Measurements from ENCODE around the gene ATG9A. TPM values are rescaled to one million over a fixed set of nuclear protein-coding genes. Genes with fewer than 3 reads are reported as not detected.

Gene ATG9A
- total RNA-seq, 1 experiment from 2014 or later: 52.1 TPM

DNA sequence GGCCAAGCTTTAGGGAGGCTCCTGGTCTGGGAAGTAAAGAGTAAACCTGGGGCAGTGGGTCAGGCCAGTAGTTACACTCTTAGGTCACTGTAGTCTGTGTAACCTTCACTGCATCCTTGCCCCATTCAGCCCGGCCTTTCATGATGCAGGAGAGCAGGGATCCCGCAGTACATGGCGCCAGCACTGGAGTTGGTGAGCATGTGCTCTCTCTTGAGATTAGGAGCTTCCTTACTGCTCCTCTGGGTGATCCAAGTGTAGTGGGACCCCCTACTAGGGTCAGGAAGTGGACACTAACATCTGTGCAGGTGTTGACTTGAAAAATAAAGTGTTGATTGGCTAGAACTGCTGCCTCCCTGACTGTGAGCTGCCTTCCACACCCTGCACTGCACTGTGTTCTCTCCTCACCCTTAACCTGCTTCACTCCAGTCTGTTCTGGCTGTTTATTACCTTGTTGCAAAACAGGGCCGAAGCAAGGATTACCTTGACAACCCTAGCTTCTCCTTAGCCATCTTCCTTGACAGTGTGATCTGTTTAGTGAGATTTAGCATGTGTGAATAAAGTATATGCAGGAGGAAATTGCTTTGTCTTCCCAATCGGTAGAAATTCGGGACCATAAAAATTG is 46.2 kb downstream of the ATG9A start:
- ChIA-PET CTCF (interaction anchor here (1.1 to 3.0 kb wide), 5 partner anchors 9 to 112 kb away, joined by 3 to 14 read pairs (median 6); no protein-coding TSS in a partner anchor), POLR2A (interaction anchor here (0.6 to 1.6 kb wide), 3 partner anchors 12 to 62 kb away, joined by 3 to 5 read pairs (median 3); partner anchors contain the start of genes ANKZF1, GLB1L and STK16)
- no peak for DNase-seq (ENCODE audit: unreplicated experiment)
- no peak for TF ChIP-seq CTCF (IDR thresholded peaks at IDR 0.05; ENCODE audit: unreplicated experiment)
- no peak overlapping the region for H3K27ac Mint-ChIP-seq (ENCODE audit: low read depth, unreplicated experiment)
- intact Hi-C loops (cut with micrococcal nuclease): no loop called here
- no peak overlapping the region for H3K4me3 Mint-ChIP-seq (ENCODE audit: unreplicated experiment)
- H3K9me3 Mint-ChIP-seq (ENCODE audit: unreplicated experiment): no peaks in the 10 kb centered on the region
- no peaks in the 10 kb centered on the region for H3K27me3 Mint-ChIP-seq (ENCODE audit: insufficient read depth, unreplicated experiment)
- no peaks in the 10 kb centered on the region for H3K4me1 Mint-ChIP-seq (ENCODE audit: insufficient read depth, unreplicated experiment)
- no TSS peak for BruUV-seq (replicated peaks)
- H3K36me3 Mint-ChIP-seq (ENCODE audit: insufficient read depth, unreplicated experiment): peaks cover 43% of the 10 kb centered on the region

DNA sequence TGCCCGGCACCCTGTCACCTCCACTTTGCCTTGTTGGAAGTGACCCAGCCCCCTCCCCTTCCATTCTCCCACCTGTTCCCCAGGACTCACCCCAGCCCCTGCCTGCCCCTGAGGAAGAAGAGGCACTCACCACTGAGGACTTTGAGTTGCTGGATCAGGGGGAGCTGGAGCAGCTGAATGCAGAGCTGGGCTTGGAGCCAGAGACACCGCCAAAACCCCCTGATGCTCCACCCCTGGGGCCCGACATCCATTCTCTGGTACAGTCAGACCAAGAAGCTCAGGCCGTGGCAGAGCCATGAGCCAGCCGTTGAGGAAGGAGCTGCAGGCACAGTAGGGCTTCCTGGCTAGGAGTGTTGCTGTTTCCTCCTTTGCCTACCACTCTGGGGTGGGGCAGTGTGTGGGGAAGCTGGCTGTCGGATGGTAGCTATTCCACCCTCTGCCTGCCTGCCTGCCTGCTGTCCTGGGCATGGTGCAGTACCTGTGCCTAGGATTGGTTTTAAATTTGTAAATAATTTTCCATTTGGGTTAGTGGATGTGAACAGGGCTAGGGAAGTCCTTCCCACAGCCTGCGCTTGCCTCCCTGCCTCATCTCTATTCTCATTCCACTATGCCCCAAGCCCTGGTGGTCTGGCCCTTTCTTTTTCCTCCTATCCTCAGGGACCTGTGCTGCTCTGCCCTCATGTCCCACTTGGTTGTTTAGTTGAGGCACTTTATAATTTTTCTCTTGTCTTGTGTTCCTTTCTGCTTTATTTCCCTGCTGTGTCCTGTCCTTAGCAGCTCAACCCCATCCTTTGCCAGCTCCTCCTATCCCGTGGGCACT is 46.9 kb downstream of the ATG9A start:
- CTCF ChIA-PET: interaction anchor here (1.1 to 3.0 kb wide), 6 partner anchors 10 to 112 kb away, joined by 3 to 14 read pairs (median 6); no protein-coding TSS in a partner anchor
- TF ChIP-seq CTCF (IDR thresholded peaks at IDR 0.05; ENCODE audit: unreplicated experiment): no peak
- Mint-ChIP-seq H3K4me1 (ENCODE audit: insufficient read depth, unreplicated experiment) (no peaks in the 10 kb centered on the region), H3K4me3 (ENCODE audit: unreplicated experiment) (no peak overlapping the region), H3K36me3 (ENCODE audit: insufficient read depth, unreplicated experiment) (peaks cover 43% of the 10 kb centered on the region), H3K27me3 (ENCODE audit: insufficient read depth, unreplicated experiment) (no peaks in the 10 kb centered on the region), H3K27ac (ENCODE audit: low read depth, unreplicated experiment) (no peak overlapping the region), H3K9me3 (ENCODE audit: unreplicated experiment) (no peaks in the 10 kb centered on the region)
- BruUV-seq (replicated peaks): no TSS peak
- intact Hi-C loops (cut with micrococcal nuclease): no loop called here
- POLR2A ChIA-PET: interaction anchor here (0.6 to 3.9 kb wide), 4 partner anchors 24 to 329 kb away, joined by 3 to 17 read pairs (median 6); partner anchors contain the start of genes ANKZF1, GLB1L, STK16 and ZFAND2B
- DNase-seq (ENCODE audit: unreplicated experiment): no peak

DNA sequence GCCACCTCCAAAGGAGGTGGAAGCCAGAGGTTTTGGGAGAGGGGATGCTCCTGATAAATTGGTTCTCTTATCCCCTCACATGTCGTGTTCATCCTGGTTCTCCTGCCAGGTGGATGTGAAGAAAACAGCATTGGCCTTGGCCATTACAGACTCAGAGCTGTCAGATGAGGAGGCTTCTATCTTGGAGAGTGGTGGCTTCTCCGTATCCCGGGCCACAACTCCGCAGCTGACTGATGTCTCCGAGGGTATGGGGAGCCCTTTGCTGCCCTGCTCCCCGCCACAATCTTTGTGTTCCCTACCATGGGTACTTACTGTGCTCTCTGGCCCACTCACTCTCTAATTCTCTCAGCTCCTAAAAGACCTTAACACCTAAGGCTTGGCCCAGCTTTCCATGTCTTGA is 47.9 kb downstream of the ATG9A start:
- H3K36me3 Mint-ChIP-seq (ENCODE audit: insufficient read depth, unreplicated experiment): peaks cover 48% of the 10 kb centered on the region
- no peak for DNase-seq (ENCODE audit: unreplicated experiment)
- no peaks in the 10 kb centered on the region for H3K27me3 Mint-ChIP-seq (ENCODE audit: insufficient read depth, unreplicated experiment)
- no peaks in the 10 kb centered on the region for H3K9me3 Mint-ChIP-seq (ENCODE audit: unreplicated experiment)
- TF ChIP-seq CTCF (IDR thresholded peaks at IDR 0.05; ENCODE audit: unreplicated experiment): no peak
- ChIA-PET CTCF (interaction anchor here (0.6 to 3.0 kb wide), 6 partner anchors 10 to 143 kb away, joined by 3 to 14 read pairs (median 5); partner anchors contain the start of gene ZFAND2B), POLR2A (interaction anchor here (3.9 kb wide), 1 partner anchor 25 kb away, joined by 17 read pairs; the partner anchor contains the start of gene ZFAND2B)
- intact Hi-C loops (cut with micrococcal nuclease): no loop called here
- no TSS peak for BruUV-seq (replicated peaks)
- no peak overlapping the region for H3K27ac Mint-ChIP-seq (ENCODE audit: low read depth, unreplicated experiment)
- H3K4me3 Mint-ChIP-seq (ENCODE audit: unreplicated experiment): no peak overlapping the region
- no peaks in the 10 kb centered on the region for H3K4me1 Mint-ChIP-seq (ENCODE audit: insufficient read depth, unreplicated experiment)

GRCh38 chr2:219180961-219181360 is 48.5 kb downstream of the ATG9A start:
- POLR2A ChIA-PET: interaction anchor here (3.9 kb wide), 1 partner anchor 26 kb away, joined by 17 read pairs; the partner anchor contains the start of gene ZFAND2B
- no peak overlapping the region for H3K4me3 Mint-ChIP-seq (ENCODE audit: unreplicated experiment)
- no peak for TF ChIP-seq CTCF (IDR thresholded peaks at IDR 0.05; ENCODE audit: unreplicated experiment)
- H3K36me3 Mint-ChIP-seq (ENCODE audit: insufficient read depth, unreplicated experiment): peaks cover 48% of the 10 kb centered on the region
- intact Hi-C loops (cut with micrococcal nuclease): no loop called here
- BruUV-seq (replicated peaks): no TSS peak
- H3K4me1 Mint-ChIP-seq (ENCODE audit: insufficient read depth, unreplicated experiment): no peaks in the 10 kb centered on the region
- H3K9me3 Mint-ChIP-seq (ENCODE audit: unreplicated experiment): no peaks in the 10 kb centered on the region
- H3K27me3 Mint-ChIP-seq (ENCODE audit: insufficient read depth, unreplicated experiment): no peaks in the 10 kb centered on the region
- no peak for DNase-seq (ENCODE audit: unreplicated experiment)
- CTCF ChIA-PET: interaction anchor here (0.6 to 3.0 kb wide), 6 partner anchors 9 to 143 kb away, joined by 3 to 14 read pairs (median 4); partner anchors contain the start of gene ZFAND2B
- no peak overlapping the region for H3K27ac Mint-ChIP-seq (ENCODE audit: low read depth, unreplicated experiment)

Measured in MCF 10A (cell line).